ENCODE measurements around the gene CLIP4.
A peak's percentile ranks its signal among the peaks of the same experiment; 100 is the strongest.

CLIP4 gene

GRCh38 chr2:29209551-29209950 is 94.3 kb downstream of the CLIP4 start:
- H3K27me3 Mint-ChIP-seq (ENCODE audit: low read depth), result peaks cover 18% of the 10 kb centered on the region
- H3K9me3 Mint-ChIP-seq, result no peaks in the 10 kb centered on the region
- TF ChIP-seq CTCF (IDR thresholded peaks at IDR 0.05; ENCODE audit: unreplicated experiment in 3 of 3), result no peak
- no peaks in the 10 kb centered on the region for H3K4me1 Mint-ChIP-seq
- H3K36me3 Mint-ChIP-seq (ENCODE audit: low read depth), result no peaks in the 10 kb centered on the region
- H3K4me3 Mint-ChIP-seq, result no peak overlapping the region
- no peak overlapping the region for H3K27ac Mint-ChIP-seq

- Mint-ChIP-seq H3K27me3 (ENCODE audit: low read depth) (peaks cover 23% of the 10 kb centered on the region), H3K4me1 (no peaks in the 10 kb centered on the region), H3K36me3 (ENCODE audit: low read depth) (no peaks in the 10 kb centered on the region), H3K4me3 (no peak overlapping the region), H3K9me3 (no peaks in the 10 kb centered on the region), H3K27ac (no peak overlapping the region)
- TF ChIP-seq CTCF (IDR thresholded peaks at IDR 0.05; ENCODE audit: unreplicated experiment in 3 of 3), result peak; percentile 16 to 37 (median 28)
Measured at GRCh38 chr2:29212009-29212408, 96.8 kb downstream of the CLIP4 start.

- Mint-ChIP-seq H3K9me3 (no peaks in the 10 kb centered on the region), H3K4me3 (no peak overlapping the region), H3K4me1 (no peaks in the 10 kb centered on the region), H3K27me3 (ENCODE audit: low read depth) (peaks cover 21% of the 10 kb centered on the region), H3K36me3 (ENCODE audit: low read depth) (no peaks in the 10 kb centered on the region), H3K27ac (no peak overlapping the region)
- TF ChIP-seq CTCF (IDR thresholded peaks at IDR 0.05; ENCODE audit: unreplicated experiment in 3 of 3), result no peak
Measured at GRCh38 chr2:29213888-29214291, 98.7 kb downstream of the CLIP4 start.

GRCh38 chr2:29215073-29215472 is 99.9 kb downstream of the CLIP4 start:
- Mint-ChIP-seq H3K4me1 (no peaks in the 10 kb centered on the region), H3K36me3 (ENCODE audit: low read depth) (no peaks in the 10 kb centered on the region), H3K27me3 (ENCODE audit: low read depth) (peaks cover 26% of the 10 kb centered on the region), H3K4me3 (no peak overlapping the region), H3K27ac (no peak overlapping the region), H3K9me3 (no peaks in the 10 kb centered on the region)
- no peak for TF ChIP-seq CTCF (IDR thresholded peaks at IDR 0.05; ENCODE audit: unreplicated experiment in 3 of 3)

- Mint-ChIP-seq H3K27me3 (ENCODE audit: low read depth) (peaks cover 35% of the 10 kb centered on the region), H3K27ac (no peak overlapping the region), H3K4me3 (no peak overlapping the region), H3K4me1 (no peaks in the 10 kb centered on the region), H3K9me3 (no peaks in the 10 kb centered on the region), H3K36me3 (ENCODE audit: low read depth) (no peaks in the 10 kb centered on the region)
- TF ChIP-seq CTCF (IDR thresholded peaks at IDR 0.05; ENCODE audit: unreplicated experiment in 3 of 3), result no peak
Measured at GRCh38 chr2:29215739-29216608, 100.8 kb downstream of the CLIP4 start.

- TF ChIP-seq CTCF (IDR thresholded peaks at IDR 0.05; ENCODE audit: unreplicated experiment in 3 of 3), result no peak
- Mint-ChIP-seq H3K4me1 (no peaks in the 10 kb centered on the region), H3K36me3 (ENCODE audit: low read depth) (no peaks in the 10 kb centered on the region), H3K27me3 (ENCODE audit: low read depth) (peaks cover 38% of the 10 kb centered on the region), H3K27ac (no peak overlapping the region), H3K4me3 (no peak overlapping the region), H3K9me3 (no peaks in the 10 kb centered on the region)
Measured at GRCh38 chr2:29216609-29216909, 101.3 kb downstream of the CLIP4 start.
